Measurements from ENCODE around the gene MIAT.

- TF ChIP-seq CTCF (IDR thresholded peaks at IDR 0.05) (no peak), POLR2AphosphoS5 (IDR thresholded peaks at IDR 0.05) (no peak)
These were observed 39.9 kb upstream of the MIAT start, which contains the start of gene CRYBB1 for GRCh38 chr22:26617271-26618199.
